Psoas muscle (tissue), 8 donors: ENCODE results near the gene SMIM14. TPM values are rescaled to one million over a fixed set of nuclear protein-coding genes. Genes with fewer than 3 reads are reported as not detected.
"Not testable (repeated sequence)": the region's sequence is repeated elsewhere in the genome, so short reads cannot be mapped to it uniquely, and the experiment has no call there.

Experiments
- ATAC-seq, 4 donors: fragments of 200-7000 bp; cut with Tn5 transposase; one replicate each; pipeline ENCODE4 v1.9.1; 2020; ENCODE audit warnings: moderate library complexity in 3 of 4, mild to moderate bottlenecking in 2 of 4
- DNase-seq, 2 donors: peaks; one replicate each; pipeline ENCODE4 v3.0.0-alpha.2; 2020
- H3K27ac ChIP-seq: fragments of 200-600 bp; one replicate; pipeline ENCODE4 v1.8.0; 2022
- H3K27me3 ChIP-seq, 3 donors: fragments of 200-600 bp in 1 of 3; one replicate each; pipeline versions ENCODE4 v1.6.1 to v1.8.0; 2013 to 2022; ENCODE audit warnings: low read length in 2 of 3, mild to moderate bottlenecking in 2 of 3, moderate library complexity in 1 of 3; ENCODE audit not compliant: insufficient read depth in 3 of 3
- H3K36me3 ChIP-seq, 2 donors: fragments of 200-600 bp in 1 of 2; one replicate each; pipeline versions ENCODE4 v1.6.1 to v1.8.0; 2013 to 2022; ENCODE audit warnings: low read depth in 1 of 2, mild to moderate bottlenecking in 1 of 2, moderate library complexity in 1 of 2; ENCODE audit not compliant: insufficient read depth in 1 of 2
- H3K4me1 ChIP-seq: fragments of 200-600 bp; one replicate; pipeline ENCODE4 v1.8.0; 2022
- H3K4me3 ChIP-seq: fragments of 200-600 bp; one replicate; pipeline ENCODE4 v1.8.0; 2022; ENCODE audit warnings: mild to moderate bottlenecking
- H3K9me3 ChIP-seq: fragments of 200-600 bp; one replicate; pipeline ENCODE4 v1.8.0; 2022
- WGBS, 3 donors: extraction: QIAGEN DNeasy Blood & Tissue Kit; methylation state at CpG; one replicate each; pipeline versions ENCODE4 v1.1.6 to v1.1.7; 2013; 5-methylcytosine and 5-hydroxymethylcytosine counted together
- intact Hi-C, 2 donors: fragments of 100-400 bp; cut with DNase I; formaldehyde crosslinking; loops; one replicate each; pipeline versions ENCODE4 v1.11.0 to v1.14.2; 2022
- polyA plus RNA-seq, 3 donors: library from polyadenylated mRNA; stranded (reverse); fragments of 200-250 nt; gene quantifications; one replicate each; pipeline ENCODE4 v1.2.3, GENCODE V29; 2013
- total RNA-seq, 4 donors: library from RNA; stranded (reverse); fragmentation: NEBNext Ultra II Directional in 2 of 4; extraction: Animal tissue kit (Norgen Biotek cat#: 25700) in 2 of 4; gene quantifications; one replicate each; pipeline versions ENCODE4 v1.2.1 to v1.2.4, GENCODE V29; 2021 to 2023
- TF ChIP-seq, protein P1 (sequence below): fragments of 200-600 bp; IDR thresholded peaks from one replicate; pipeline ENCODE4 v1.8.0; 2022; ENCODE audit warnings: antibody characterized with exemption
- donor health status: healthy with polysubstance abuse.
- donor health status: DM: no; HTN: no; CAD: no; lungs with moderate emphysema.
- donor health status: Bipolar disorder and iron deficiency.
- donor health status: healthy.
- donor health status: DM: yes; HTN: yes; CAD: no.
- donor health status: DM: no; HTN: no; CAD: no.
- donor health status: DM: no; HTN: no; CAD: no.
- donor health status: DM: yes; HTN: yes; CAD: no.

SMIM14 gene
- total and polyA plus RNA-seq, 7 donors: 2.2 to 8.4 (median 6.0) TPM

GRCh38 chr4:39543034-39543433 lies 95.6 kb downstream of the SMIM14 start:
- Histone ChIP-seq H3K27me3 (no peaks in the 10 kb centered on the region), H3K27ac (no peak overlapping the region), H3K4me1 (no peaks in the 10 kb centered on the region), H3K36me3 (no peaks in the 10 kb centered on the region), H3K4me3 (no peak overlapping the region), H3K9me3 (no peaks in the 10 kb centered on the region)
- ATAC-seq (no peak), DNase-seq (no peak)
- intact Hi-C loops: no loop called here
- TF ChIP-seq, protein P1, sequence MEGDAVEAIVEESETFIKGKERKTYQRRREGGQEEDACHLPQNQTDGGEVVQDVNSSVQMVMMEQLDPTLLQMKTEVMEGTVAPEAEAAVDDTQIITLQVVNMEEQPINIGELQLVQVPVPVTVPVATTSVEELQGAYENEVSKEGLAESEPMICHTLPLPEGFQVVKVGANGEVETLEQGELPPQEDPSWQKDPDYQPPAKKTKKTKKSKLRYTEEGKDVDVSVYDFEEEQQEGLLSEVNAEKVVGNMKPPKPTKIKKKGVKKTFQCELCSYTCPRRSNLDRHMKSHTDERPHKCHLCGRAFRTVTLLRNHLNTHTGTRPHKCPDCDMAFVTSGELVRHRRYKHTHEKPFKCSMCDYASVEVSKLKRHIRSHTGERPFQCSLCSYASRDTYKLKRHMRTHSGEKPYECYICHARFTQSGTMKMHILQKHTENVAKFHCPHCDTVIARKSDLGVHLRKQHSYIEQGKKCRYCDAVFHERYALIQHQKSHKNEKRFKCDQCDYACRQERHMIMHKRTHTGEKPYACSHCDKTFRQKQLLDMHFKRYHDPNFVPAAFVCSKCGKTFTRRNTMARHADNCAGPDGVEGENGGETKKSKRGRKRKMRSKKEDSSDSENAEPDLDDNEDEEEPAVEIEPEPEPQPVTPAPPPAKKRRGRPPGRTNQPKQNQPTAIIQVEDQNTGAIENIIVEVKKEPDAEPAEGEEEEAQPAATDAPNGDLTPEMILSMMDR: no peak
- 69 to 75% (median 75%) methylated on average over 5 of the region's 5 CpGs for WGBS, 3 donors

DNA sequence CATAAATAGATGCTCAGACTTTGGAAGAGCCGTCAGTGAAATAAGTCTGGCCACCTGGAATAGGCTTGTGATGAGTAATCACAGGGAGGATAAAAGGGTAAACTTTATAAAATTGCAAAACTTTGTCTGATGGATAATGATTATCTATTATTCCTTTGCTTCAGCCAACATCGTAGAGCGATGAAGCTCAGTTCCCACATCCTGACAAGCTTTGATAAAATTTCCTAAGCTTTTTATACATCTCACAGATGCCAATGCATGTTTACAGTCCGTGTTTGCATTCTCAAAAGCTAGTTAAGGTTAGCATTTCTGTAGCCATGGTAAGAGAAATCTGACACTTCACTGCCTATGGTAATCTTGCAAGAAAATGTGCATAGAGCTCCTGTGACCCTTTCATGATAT lies 96.1 kb downstream of the SMIM14 start:
- Histone ChIP-seq H3K36me3 (no peaks in the 10 kb centered on the region), H3K27me3 (no peaks in the 10 kb centered on the region), H3K27ac (no peak overlapping the region), H3K4me1 (no peaks in the 10 kb centered on the region), H3K9me3 (no peaks in the 10 kb centered on the region), H3K4me3 (no peak overlapping the region)
- ATAC-seq (no peak), DNase-seq (no peak)
- TF ChIP-seq, protein P1: no peak
- intact Hi-C loops: no loop called here
- WGBS, 3 donors: 71 to 76% (median 72%) methylated on average over 4 of the region's 4 CpGs

DNA sequence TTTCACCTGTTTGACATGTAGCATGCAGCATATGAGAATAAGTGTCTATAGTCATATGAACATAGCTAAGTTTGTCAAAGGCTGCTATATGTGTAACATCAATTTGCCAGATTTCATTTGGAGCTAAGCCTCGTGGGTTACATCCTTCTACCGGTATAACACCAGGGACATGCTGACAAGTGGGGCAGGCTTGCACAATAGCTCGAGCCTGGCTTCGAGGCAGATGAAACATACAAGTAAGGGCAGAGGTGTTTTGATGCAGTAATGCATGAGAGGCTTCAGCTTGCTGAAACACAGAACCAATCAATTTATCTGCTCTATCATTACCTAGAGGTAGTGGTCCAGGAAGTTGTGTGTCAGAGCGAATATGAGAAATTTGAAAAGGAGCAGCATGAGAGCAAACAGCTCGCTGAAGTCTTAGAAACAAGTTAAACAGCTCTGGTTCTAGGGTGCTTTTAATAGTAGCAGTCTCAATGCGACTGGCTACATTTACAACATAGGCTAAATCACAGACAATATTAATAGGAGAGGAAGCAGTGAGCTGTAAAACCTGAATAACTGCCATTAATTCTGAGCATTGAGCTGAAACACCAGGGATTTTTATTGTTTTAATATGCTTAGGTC lies 96.6 kb downstream of the SMIM14 start:
- H3K27me3 ChIP-seq: no peaks in the 10 kb centered on the region
- no peaks in the 10 kb centered on the region for H3K36me3 ChIP-seq
- H3K27ac ChIP-seq: no peak overlapping the region
- intact Hi-C loops: no loop called here
- no peak for DNase-seq
- H3K4me3 ChIP-seq: no peak overlapping the region
- ATAC-seq: no peak
- H3K9me3 ChIP-seq: no peaks in the 10 kb centered on the region
- TF ChIP-seq, protein P1: no peak
- no peaks in the 10 kb centered on the region for H3K4me1 ChIP-seq
- WGBS, 3 donors: 78 to 83% (median 79%) methylated on average over 7 of the region's 7 CpGs

DNA sequence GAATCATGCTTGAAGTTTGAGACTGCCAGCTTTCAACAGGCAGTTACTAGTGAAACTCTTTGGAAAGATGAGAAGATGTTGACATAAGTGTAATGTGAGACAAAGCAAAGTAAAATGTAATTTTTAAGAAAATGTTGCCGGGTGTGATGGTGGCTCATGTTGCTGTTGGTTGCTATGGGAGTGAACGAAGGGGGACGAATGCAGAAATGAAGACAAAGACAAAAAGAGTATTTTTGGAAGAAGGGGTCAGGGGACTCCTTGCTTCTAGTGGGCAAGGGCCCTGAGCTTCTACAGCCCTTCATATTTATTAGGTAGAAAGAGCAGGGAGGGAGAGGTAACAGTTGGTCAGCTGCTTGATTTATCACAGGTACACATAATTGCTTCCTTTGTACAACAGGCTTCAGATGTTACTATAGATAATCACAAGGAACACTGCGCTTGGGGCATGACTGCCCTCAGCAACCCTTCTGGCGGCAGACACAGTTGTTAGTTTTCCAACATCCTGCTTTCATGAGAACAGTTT lies 99.5 kb downstream of the SMIM14 start:
- no peak overlapping the region for H3K4me3 ChIP-seq
- H3K4me1 ChIP-seq: no peaks in the 10 kb centered on the region
- H3K27ac ChIP-seq: no peak overlapping the region
- no peak for ATAC-seq
- peaks cover 0 to 27% of the 10 kb centered on the region in 2 donors for H3K36me3 ChIP-seq
- H3K9me3 ChIP-seq: no peaks in the 10 kb centered on the region
- 75 to 84% (median 78%) methylated on average over 5 of the region's 5 CpGs for WGBS, 3 donors
- TF ChIP-seq, protein P1: no peak
- no peak for DNase-seq
- no peaks in the 10 kb centered on the region for H3K27me3 ChIP-seq
- intact Hi-C loops: no loop called here

DNA sequence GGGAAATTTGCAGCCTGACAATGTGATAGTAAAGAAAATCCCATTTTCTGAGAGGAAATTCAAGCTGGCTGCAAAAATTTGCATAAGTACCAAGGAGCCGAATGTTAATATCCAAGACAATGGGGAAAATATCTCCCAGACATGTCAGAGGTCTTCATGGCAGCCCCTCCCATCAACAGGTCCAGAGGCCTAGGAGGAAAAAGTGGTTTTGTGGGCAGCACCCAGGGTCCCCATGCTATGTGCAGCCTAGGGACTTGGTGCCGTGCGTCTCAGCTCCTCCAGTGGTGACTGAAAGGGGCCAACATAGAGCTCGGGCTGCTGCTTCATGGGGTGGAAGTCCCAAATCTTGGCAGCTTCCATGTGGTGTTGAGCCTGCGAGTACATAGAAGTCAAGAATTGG lies 105.1 kb downstream of the SMIM14 start:
- intact Hi-C loops: no loop called here
- 97 to 99% (median 98%) methylated on average over 5 of the region's 5 CpGs for WGBS, 3 donors
- no peak for ATAC-seq
- TF ChIP-seq, protein P1: no peak
- no peaks in the 10 kb centered on the region for H3K9me3 ChIP-seq
- no peak overlapping the region for H3K27ac ChIP-seq
- no peak overlapping the region for H3K4me3 ChIP-seq
- no peak for DNase-seq
- H3K36me3 ChIP-seq: peaks cover 0 to 53% of the 10 kb centered on the region in 2 donors
- no peaks in the 10 kb centered on the region for H3K27me3 ChIP-seq
- H3K4me1 ChIP-seq: peaks cover 12% of the 10 kb centered on the region

DNA sequence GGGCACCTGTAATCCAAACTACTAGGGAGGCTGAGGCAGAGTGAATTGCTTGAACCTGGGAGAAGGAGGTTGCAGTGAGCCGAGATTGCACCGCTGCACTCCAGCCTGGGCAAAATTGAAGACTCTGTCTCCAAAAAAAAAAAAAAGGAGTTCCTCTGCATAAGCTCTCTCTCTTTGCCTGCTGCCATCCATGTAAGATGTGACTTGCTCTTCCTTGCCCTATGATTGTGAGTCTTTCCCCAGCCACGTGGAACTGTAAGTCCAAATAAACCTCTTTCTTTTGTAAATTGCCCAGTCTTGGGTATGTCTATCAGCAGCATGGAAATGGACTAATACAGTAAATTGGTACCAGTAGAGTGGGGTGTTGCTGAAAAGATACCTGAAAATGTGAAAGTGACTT lies 106.4 kb downstream of the SMIM14 start:
- H3K9me3 ChIP-seq, H3K27me3 ChIP-seq, H3K4me3 ChIP-seq, DNase-seq, H3K27ac ChIP-seq, intact Hi-C loops, ATAC-seq: not testable (repeated sequence)
- peaks cover 14% of the 10 kb centered on the region for H3K4me1 ChIP-seq
- WGBS, 3 donors: 78 to 100% (median 79%) methylated on average over 3 of the region's 3 CpGs
- H3K36me3 ChIP-seq: peaks cover 0 to 53% of the 10 kb centered on the region in 2 donors
